HG03469 (cell line): ENCODE measurements around the gene SRP14.
A peak's percentile ranks its signal among the peaks of the same experiment; 100 is the strongest.

Experiments
- ATAC-seq: cut with Tn5 transposase; IDR thresholded peaks from one replicate; pipeline ENCODE4 v1.9.1; 2021; ENCODE audit warnings: mild to moderate bottlenecking, moderate library complexity, moderate number of reproducible peaks; ENCODE audit not compliant: unreplicated experiment

SRP14 gene

DNA sequence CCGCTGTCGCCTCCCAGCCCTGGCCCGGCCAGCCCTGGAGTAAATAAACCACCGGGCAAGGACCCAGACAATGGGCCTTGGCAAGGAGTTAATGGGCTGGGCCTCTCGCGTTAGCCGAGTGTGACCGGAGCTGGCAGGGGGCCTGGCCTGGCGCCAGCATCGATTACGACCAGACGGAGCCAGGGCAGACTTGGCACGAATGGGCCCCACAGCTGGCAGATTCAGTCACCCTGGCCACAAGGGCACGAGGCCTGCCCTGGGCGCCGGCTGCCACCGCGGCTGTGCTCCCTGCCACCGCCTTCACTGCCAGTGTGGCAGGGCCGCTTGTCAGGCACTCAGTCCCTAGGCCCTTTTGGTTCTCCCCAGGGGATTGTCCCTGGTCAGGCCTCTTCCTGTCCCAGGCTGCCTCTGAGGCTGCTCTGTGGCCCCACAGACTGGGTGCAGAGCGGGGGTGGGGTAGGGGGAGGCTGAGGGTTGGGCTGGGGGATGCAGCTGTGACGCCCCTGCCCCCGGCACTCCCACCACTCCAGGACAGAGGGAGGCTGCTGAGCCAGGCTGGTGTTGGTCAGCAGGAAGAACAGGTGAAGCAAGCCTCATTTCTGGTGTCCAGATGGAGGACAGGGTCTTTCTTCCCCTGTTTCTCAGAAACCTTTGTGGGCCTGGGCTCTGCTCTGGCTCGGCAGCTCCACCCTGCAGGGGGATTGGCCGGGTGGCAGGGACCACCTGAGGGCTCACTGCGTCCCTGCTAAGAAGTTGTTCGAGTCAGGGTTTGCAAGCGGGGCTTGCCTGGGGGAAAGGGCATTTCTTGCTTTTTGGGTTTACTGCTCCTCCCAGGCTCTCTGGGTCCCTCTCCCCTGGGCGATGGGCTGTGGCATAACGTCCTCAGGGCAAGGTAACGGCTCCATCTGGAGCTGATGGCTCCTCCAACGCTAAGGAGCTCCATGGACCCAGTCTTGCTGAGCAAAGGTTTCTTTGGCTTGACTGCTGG, 30.5 kb upstream of the SRP14 start:
- ATAC-seq, result no peak

DNA sequence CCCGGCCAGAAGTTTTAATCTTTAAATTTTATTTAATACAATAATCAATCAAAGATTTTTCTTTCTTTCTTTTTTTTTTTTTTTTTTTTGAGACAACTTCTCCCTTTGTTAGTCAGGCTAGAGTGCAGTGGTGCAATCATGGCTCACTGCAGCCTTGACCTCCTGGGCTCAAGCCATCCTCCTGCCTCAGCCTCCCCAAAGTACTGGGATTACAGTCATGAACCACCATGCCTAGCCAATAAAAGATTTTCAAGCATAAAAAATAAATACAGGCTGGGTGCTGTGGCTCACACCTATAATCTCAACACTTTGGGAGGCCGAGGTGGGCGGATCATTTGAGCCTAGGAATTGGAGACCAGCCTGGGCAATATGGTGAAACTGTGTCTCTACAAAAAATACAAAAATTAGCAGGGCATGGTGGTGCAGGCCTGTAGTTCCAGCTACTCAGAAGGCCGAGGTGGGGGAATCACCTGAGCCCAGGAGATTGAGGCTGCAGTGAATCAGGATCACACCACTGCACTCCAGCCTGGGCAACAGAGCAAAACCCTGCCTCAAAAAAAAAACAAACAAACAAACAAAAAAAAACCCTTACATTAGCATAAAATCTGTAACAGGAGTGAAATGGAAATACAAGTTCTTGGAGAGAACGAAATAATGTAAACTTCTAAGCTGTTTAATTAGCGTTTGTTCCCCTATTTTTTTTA, 29.1 kb upstream of the SRP14 start:
- ATAC-seq, result no peak

DNA sequence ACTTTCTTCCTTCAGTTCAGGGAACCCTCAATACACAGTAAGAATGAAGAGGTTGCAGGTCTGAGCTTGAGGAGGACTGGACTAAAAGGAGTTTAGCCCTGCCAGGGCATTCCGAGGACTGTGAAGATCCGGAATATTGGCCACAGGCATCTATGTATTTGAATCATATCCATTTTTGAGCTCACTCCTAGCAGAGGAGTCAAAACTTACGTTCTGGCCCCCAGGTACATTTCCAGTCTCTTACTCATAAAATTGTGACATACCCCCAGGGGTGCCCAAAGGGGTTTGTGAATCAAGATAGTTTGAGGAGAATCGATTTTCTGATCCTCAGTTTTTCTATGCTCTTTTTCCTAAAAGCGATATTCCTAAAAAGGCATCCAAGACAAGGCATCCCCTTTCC, 27.6 kb upstream of the SRP14 start:
- no peak for ATAC-seq

DNA sequence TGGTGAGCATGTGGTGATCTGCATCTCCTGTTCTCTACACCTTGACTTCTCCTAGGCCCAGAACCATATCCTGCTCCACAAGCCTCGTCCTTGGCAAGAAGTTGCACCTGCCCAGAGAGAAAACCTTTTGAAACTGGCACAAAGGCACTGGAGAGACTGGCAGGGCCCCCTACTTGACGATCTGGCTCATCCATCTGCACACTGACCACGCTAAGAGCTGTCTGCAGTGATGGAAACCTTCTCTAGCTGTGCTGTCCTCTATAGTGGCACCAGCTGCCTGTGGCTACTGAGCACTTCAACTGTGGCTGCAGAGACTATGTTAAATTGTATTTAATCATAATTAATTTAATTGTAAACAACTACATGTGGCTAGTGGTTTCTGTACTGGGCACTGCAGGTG, 26.2 kb upstream of the SRP14 start:
- ATAC-seq, result no peak

- ATAC-seq, result peak; percentile 30
These were observed 25.4 kb upstream of the SRP14 start for GRCh38 chr15:40064231-40064894.

DNA sequence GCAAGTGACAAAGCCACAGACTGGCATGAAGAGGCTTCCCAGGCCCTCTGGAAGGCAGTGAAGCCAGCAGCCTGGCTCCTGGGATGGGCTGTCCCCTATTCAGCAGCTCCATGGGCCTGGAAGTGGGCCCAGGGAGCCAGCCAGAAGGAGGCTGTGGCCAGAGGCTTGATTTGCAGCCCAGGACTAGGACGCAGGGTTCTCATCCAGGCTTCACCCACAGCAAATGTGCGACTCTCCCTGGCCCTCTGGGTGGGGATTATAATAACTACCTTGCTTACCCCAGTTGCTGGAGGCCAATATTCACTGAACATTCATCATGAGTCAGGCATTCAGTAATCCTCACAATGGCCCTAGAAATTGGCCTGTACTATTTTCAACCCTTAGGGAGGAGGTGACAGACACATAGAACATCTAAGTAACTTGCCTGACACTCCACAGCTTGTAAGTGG, 24.6 kb upstream of the SRP14 start:
- no peak for ATAC-seq

GRCh38 chr15:40062816-40063562, 24.0 kb upstream of the SRP14 start:
- ATAC-seq, result no peak

GRCh38 chr15:40061212-40061901, 22.4 kb upstream of the SRP14 start:
- ATAC-seq, result peak; percentile 36

DNA sequence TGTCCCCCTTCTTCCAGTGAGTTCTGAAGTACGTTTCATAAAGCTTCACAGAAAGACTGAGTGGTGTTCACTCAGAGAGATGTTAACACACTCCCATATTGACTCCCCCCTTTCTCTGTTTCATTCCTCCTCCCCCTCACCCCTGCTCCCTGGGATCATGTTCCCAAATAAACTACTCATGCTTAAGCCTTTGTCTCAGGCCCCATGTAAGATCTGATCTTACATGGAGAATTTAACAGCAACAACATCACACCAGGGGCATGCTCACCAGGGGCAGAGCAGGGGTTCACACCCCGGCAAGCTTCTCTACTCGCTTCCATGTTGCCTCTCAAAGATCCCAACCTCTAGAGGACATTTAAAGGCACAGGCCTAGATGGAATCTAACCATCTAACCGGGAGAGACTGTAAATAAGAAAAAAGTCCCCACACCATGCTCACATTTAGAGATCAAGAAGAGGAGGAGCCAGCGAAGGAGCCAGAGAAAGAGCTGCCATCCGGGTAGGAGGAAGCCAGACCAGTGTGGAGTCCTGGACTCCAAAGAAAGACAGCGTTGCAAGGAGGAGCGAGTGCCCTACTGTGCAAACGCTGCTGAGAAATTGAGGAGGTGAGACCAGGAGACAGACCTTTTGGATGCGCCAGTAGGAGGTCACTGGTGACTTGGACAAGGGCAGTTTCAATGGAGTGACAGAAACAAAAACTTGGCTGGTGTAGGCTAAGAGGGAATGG, 21.4 kb upstream of the SRP14 start:
- ATAC-seq, result no peak

GRCh38 chr15:40059821-40060220, 20.8 kb upstream of the SRP14 start:
- ATAC-seq, result no peak

DNA sequence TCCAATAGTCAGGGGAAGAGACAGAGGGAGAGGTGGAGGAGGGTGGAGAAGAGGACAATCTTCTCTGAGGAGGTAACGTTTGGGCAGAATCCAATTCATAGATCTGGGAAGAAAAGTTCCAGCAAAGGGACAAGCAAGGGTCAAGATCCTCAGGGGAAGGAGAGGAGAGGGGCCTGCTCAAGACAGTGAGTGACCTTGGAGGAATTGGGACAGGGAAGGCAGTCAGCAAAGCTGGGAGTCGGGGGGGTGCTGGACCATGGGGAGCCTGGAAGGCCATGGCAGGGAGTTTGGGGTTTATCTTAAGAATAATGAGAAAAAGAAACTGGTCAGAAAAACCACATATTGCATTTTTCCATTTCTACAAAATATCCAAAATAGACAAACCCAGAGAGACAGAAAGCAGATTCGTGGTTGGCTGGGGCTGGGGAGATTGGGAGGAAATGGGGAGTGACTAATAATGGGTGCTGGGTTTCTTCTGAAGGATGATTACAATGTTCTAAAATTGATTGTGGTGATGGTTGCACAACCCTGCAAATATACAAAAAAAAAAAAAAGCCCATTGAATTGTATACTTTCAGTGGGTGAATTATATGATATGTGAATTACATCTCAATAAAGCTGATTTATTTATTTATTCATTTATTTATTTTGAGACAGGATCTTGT, 19.6 kb upstream of the SRP14 start:
- ATAC-seq, result no peak

- ATAC-seq, result no peak
These were observed 16.8 kb upstream of the SRP14 start for GRCh38 chr15:40055576-40056293.

DNA sequence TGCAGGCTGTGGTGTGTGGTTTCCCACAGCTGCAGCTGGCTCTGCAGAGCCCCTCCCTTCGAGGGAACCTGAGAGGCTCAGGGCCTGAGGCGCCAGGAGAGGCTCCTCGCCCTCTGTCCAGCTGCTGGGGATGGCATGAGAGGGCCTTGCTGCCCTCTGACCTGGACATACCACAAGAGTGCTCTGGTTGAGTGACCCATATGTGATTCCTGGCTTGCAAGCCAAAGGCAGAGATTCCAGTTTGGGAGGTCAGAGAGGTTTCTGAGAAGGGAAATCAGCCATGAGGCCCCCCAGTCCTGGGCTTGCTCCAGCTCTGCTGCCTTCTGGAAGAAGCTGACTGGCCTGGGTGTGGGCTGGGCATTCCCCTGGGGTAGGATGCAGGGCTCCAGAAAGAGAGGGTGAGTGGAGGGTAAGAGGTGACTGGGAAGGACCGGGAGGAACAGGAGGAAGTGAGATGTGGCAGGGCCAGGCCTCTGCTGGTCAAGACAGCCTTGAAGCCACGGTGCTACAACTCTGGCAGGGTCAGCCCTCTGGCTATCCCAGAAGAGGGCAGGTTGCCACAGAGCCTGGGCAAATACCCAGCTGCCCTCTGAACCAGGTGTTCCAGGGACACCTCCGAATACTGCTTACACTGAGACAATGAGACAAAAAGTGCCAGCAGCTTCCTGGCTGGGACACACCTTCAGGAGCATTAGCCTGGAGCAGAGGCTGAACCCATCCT, 16.0 kb upstream of the SRP14 start:
- peak; percentile 55 for ATAC-seq

DNA sequence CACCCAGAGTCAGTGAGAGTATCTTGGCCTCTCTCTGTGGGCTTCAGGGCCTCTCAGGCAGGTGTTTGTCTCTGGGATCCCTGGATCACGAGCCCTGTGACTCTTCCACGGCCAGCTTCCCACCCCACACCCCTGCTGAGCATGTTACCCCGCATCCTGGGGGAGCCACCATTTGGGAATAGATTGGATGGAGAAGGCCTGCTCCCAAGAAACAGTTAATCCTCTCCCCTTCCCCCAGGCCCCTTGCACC, 15.5 kb upstream of the SRP14 start:
- peak; percentile 14 for ATAC-seq

DNA sequence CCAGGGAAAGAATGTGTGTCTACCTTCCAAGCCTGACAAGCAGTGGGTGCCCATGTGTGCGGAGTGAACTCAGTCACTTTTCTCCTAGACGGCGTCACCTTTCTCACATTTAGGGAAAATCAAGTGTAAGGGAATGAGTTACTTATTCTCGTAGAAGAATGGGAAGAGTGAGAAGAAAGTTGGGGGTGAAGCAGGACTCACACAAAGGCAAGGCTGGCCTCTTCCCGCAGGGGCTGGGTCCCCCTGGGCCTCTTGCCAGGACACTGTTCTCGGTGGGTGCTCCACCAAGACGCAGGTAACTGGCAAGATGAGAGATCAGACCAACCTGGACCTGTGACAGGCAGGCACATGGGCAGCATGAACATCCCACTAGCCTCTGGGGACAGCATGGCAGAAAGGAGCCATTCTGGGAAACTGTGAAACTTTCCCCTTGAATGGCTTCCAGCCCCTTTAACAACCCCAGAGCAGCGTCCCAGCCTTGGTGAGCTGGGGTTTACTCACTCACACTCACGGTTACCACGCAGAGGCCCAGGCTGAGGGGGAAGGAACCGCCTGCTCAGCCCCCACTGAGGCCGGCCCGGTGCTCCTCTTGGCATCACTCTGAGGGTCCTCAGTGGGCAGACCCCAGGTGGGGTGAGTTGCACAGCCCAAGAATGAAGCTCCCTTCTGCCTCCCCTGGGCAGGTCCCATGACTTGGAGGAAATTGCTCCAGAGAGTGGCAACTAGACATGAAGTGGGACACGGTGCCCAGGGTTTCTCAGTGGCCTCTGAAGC, 15.0 kb upstream of the SRP14 start:
- ATAC-seq, result no peak

DNA sequence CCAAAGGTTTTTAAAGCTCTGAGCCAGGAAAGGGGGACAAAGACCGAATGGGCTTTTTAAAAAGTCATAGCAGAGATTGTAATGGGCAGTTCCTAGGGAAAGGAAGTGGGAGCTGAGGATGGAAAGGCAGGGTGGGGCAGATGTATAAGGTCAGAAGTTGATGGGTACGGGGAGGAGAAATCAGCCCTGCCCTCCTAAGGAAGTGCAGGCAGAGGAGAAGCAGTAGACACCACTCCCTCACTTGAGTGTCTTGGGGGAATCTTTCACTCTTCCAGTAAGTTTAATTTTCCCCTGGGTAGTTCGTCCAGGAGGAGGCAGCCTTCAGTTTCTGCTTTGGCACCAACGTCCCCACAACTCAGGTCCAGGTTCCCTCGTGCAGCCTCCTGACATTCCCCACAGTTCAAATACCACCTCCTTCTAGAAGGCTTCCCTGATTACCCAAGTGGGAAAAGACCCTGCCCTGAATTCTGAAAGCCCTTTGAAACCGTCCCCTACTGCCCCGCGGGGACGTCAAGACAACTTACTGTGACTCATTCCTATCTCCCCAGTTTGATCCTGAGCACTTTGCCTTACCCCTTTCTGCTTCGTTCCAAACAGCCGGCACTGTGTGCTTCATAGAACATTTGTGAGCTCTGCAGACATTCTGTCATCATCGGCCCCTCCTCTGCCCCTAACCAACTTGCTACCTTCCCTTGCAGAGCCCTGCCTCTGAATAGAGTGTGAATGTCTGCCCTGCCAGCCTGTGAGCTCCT, 14.3 kb upstream of the SRP14 start:
- ATAC-seq, result no peak
